Measurements from ENCODE around the gene RTP3.
"Not testable (repeated sequence)": the region's sequence is repeated elsewhere in the genome, so short reads cannot be mapped to it uniquely, and the experiment has no call there.

Gene RTP3

DNA sequence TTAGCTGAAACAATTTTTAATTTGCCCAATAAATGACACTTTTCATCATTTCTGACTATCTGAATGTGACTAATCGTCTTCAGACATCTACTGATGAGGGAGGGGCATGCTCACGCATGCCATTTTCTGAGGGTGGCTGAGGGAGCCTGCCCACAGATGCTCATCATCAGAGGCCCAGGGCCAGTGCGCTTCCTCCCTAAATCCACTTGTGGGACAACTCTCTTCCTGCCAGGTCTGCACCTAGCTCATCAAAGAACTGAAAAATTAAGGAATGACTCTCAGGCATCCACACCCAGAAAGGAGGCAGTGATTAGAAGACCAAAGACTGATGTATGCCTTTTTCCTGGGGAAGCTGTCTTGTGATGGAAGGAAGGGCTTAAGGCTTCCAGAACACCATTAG, 22.8 kb downstream of the RTP3 start:
- DNase-seq, result no peak

DNA sequence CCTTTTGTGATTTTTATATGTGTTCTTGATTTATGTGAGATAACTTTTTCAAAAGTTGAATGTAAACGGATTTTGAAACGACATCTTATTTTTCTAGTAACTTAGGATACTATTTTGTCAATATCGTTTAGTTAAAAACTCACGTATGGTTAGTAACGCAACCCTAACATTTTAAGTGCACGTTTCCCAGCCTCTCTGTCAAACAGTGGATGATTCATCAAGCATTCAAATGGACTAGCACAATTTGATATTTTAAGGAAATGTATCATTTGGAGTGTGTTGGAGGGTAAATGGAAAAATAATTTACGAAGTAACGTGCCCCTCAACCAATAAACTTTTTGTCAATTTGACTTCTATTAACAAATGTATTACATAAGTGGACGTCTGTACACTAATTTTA, 23.3 kb downstream of the RTP3 start:
- DNase-seq, result no peak

DNA sequence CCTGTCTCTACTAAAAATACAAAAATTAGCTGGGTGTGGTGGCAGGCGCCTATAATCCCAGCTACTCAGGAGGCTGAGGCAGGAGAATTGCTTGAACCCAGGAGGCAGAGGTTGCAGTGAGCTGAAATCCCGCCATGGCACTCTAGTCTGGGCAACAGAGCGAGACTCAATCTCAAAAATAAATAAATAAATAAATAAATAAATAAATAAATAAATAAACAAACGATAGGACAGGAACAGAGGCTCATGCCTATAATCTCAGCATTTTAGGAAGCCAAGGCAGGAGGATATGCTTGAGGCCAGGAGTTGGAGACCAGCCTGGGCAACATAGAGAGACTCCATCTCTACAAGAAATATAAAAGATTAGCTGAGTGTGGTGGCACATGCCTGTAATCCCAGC, 24.4 kb downstream of the RTP3 start:
- DNase-seq, result not testable (repeated sequence)

DNA sequence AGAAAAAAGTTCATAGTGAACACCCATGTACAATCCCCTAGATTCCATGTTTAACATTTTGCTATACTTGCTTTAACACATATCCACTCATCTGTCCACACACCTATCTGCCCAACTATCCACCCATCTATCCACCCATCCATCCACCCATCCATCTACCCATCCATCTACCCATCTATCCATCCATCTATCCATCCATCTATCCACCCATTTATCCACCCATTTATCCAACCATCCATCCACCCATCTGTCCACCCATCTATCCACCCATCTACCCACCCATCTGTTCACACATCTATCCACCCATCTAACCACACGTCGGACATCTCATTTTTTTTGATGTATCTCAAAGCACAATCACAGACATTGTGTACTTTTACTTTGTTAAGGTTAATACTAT, 25.8 kb downstream of the RTP3 start:
- no peak for DNase-seq

DNA sequence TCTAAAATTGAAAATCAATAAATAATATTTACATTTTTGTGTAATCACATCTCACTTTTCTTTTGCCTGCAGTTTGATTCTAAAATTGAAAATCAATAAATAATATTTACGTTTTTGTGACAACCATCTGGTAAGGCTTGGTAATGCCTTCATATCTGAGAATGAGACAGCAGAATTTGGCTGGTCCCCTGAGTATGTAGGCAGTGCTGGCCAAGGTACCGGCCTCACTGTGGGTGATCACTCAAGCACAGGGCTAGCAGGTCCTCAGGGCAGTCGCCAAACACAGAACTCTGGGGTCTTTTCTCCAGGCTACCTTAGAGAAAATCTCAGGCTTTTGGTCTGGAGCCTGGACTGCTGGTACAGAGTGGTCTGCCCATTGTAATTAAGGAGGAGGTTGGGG, 26.2 kb downstream of the RTP3 start:
- DNase-seq, result no peak

DNA sequence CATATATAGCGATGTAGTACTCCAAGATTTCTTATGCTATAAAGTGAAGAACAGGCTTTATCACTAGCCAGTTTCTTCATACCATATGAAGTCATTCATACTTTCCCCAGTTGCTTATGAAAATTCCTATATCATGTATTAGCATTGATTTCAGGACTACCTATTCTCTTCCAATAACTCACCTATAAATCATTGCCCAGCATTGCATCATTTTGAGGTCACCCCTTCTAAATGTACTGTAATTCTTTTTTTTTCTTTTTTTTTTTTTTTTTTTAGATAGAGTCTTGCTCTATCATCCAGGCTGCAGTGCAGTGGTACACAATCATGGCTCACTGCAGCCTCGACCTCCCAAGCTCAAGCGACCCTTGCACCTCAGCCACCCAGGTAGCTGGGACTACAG, 27.1 kb downstream of the RTP3 start:
- no peak for DNase-seq

DNA sequence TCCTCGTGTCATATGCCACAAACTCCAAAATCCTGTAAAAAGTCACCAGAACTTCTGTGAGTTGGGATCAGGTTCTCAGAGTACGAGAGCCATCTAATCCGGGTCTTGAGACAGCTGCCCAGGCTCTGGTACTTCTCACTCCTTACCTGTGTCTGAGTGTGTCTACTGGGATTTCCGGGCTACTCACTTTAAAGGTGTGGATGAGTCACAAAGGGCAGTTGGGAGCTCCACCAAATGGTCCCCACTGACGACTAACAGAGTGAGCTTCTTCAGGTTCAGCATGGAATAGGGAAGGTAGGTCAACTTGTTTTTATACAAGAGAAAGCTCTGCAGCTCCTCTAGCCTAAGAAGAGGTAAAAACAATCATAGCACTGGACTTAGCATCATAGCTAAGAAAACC, 29.5 kb downstream of the RTP3 start:
- DNase-seq, result no peak

DNA sequence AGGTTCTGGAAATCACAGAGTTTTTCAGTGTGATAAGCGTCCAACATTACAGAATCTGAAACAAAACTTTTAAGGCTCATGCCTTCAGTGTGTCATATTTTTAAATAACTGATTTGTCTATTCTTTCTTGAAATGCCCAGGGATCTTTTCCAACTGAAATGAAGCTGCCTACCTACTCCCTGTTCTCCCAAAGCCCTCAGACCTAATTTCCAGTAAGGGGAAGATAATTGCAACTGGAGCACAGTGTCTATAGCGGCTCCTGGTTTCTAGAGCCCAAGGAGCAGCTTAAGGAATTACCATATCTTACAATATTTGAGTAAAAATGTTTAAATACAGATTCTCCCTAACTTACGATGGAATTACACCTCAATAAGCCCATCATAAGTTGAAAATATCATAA, 35.3 kb downstream of the RTP3 start:
- no peak for DNase-seq

DNA sequence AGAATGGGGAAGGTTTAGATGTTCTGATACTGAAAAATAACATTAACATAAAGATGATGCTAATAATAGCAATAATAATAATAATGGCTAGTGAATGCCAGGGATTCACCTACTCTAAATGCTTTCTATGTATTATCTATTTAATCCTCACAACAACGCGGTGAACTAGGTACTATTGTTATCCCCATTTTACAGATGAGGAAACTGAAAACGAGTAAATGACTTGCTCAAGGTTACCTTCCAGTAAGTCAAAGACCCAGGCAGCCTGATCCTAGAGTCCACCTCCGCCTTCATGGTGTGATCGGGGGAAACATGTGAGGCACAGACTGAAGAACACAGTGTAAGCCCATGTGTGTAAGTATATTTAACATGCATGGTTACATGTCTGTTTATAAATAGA, 38.0 kb downstream of the RTP3 start:
- no peak for DNase-seq

DNA sequence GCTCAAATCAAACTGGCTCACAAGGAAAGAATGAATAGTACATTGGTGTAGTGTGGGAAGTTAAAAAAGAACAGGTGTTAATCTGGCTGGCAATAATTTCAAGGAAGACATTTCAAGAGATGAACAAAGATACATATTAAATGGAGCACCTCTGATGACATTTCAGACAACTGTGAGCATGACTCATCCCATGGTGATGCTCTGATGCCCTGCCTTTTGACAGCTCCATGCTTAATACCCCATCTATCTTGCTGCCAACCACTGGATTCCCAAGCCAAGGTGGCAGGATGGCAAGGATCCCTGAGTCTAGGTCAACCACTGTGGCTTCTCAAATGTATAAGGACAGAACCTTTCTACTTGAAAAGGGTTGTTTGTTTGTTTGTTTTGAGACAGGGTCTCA, 39.0 kb downstream of the RTP3 start:
- DNase-seq, result no peak

DNA sequence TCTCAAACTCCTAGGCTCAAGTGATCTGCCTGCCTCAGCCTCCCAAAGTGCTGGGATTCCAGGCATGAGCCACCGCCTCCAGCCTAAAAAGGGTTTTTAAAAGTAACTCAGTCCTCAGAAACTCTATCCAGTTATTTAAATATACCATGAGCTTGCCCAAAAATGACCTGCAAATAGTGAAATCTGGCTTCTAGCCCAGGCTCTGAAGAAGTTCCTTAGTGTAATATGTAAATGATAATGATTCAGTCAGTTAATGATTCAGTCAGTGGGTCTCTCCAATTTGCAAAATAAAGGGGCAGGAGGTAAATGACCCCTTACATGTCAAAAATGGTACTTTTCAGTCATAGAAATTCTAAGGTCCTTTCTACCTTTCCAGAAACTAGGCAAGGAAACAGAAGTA, 39.5 kb downstream of the RTP3 start:
- DNase-seq, result no peak

DNA sequence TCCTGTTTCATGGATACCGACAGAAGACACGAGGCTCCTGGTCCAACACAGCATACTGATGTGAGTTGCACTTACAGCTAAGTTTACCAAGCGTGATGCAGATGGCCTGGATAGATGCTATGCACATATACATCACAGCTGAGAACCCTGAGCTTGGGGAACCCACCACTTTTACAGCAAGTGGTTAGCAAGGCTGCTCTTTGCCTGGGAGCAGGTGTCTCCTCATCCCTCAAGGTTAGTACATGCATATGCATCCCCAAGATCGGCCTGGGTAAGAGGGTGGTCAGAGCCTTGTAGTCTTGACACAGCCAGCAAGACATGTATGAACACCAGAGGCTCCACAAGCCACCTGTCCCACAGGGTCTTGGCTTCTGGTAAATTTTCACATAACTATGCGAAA, 40.0 kb downstream of the RTP3 start:
- no peak for DNase-seq

DNA sequence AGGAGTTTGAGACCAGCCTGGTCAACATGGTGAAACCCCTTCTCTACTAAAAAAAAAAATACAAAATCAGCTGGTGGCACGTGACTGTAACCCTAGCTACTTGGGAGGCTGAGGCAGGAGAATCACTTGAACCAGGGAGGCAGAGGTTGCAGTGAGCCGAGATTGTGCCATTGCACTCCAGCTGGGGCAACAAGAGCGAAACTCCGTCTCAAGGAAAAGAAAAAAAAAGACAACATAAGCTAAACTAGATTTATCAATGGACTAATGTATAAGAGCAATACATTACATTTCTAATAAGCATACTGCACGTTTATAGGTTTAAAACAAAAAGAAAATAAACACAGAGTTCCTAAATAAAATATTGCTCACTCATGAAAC, 40.6 kb downstream of the RTP3 start:
- DNase-seq, result not testable (repeated sequence)

DNA sequence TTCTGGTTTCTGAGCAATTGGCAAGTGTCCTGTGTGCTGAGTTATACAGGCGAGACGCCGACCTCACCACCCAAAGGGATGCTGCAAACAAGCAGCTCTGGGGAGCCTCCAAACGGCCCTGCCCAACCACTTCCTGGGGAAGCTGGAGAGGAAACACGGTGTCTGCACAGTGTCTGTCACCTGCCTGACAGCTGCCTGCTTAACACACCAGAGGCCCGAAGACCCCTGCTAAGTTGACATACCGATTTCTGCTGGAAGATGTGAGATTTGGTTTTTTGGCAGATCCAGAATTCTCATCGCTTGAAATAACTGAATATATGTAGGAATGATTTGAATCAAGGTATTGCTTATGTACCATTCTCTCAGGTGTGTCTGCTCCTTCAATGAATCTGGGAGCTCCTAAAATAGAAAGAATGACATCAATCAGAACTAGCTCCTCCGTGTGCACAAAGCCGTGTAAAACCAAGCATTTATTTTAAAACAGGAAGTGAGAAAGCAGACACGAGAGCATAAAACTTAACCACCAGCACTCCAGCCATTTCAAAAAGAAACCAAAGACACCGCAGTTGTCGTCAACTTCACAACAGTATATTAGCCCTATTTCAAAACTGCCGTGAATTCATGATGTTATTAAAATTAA, 41.1 kb downstream of the RTP3 start:
- no peak for DNase-seq

DNA sequence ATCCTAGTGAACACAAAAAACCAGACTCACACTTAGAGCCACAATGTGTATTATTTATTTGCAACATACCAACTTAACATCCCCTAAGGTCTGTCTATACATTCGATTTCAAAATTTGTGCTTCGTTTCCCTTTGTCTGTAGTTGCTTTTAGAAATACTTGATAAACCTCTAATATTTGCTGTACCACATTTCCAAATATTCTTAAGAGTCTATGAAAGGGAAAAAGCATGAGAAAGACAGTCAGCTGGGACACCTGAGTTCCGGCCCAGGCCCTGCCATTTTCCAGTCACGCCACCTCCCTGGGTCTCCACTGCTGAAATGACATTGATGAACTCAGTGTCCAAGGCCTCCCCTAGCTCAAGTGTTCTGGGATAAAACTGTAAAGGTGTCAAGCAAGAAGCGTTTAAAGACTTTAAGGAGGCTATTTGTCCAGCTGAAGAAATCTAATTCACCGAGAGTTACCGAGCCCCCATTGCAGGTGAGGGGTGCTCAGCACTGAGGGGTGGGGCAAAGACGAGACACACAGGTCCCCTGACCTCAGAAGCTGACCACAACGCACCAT, 41.7 kb downstream of the RTP3 start:
- no peak for DNase-seq

DNA sequence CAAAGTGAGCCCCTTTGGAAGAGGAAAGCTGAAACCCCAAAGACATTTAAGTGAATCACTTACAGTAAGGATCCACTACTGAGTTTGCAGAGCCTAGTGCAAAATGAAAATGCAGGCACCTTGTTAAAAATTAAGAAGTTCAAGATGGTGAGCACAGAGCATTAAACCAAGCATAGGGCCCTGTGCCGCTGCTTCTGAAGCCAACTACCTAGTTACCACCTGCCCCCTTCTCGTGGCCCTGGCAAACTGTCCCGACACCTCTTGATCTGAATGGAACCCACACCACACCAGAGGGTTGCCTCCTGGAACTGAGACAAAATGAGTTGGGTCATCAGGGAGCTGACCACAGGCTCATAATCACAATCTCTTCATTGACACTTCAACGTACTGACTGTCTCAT, 42.8 kb downstream of the RTP3 start:
- DNase-seq, result no peak

DNA sequence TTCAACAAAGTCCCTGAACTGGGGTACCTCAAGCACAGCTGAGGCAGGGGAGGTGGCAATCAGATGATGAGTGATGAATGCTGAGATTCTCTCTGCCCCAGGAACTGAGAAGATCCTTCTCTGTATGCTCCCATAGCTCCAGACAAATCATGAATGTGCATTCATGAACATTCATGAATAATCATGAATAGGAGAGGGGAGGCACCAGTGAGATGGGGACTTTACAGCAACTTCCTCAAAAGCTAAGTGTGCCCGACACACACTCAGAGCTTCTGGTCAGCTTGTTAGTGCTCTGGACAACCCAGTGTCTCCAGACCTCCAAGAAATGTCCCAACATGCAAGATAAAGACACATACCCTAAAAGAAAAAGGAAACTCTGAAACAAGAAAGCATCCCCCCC, 44.1 kb downstream of the RTP3 start:
- no peak for DNase-seq

DNA sequence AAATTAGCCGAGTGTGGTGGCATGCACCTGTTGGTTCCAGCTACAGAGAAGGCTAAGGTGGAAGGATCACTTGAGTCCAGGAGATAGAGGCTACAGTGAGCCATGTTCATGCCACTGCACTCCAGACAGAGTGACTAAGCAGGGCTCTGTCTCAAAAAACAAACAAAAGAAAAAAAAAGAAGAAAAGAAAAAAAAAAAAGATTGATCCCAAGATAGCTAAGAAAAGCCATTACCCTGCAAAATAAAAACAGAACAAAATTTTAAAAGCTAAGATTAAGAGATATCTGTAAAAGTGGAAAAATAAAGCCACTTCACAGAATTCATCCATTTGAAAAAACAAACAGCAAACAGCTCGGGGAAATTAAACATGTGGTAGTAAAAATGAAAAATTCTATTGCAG, 44.6 kb downstream of the RTP3 start:
- no peak for DNase-seq

DNA sequence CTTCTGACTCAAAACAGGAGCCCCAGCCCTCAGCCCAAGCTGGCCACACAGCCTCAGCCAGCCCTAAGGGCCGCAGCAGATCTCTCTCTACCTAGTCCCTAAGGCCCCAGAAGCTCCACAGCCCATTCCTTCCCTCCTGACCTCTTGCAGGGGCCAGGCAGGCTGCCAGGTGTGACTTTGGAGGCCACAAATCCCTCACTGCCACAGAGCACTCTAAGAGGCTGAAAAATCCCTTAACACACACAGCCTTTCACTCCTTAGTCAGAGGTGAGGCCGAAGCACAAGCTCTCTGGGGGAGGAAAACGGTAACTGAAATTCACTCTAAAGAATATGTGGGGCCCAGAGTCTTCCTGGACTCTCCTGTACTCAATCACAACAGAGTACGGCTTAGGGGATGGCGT, 45.0 kb downstream of the RTP3 start:
- DNase-seq, result no peak

DNA sequence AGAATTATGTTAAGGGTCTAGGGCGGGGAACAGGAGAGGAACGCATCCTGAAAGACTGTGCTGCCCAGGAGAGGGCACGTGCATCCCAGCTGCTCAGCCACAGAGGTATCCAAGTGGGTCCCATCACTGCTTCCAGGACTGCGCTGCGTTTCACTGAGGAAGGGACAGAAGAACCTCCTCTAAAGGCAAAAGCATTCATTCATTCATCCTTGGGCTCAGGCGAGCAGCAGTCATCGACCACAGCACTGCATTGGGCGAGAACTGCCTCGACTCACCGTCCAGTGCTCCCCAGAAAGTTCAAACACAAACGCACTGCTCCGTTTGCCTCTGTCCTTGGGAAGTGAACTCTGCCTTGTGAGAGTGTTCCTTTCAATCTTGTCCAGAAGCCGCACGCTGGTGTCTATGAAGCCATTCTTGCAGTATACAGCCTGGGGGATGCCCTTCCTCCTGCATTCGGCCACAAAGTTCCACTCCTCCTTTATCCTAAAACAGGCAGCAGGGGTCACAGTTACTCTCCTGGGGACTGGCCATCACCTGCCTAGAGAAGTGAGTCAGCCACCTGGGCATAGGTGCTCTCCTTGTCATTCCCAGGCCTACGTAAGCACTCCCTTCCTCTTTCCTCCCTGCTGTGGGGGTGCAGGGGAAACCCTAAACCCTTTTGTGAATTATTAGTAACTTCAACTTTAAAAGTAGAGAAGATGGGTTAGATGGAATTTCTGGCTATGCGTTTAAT, 47.2 kb downstream of the RTP3 start:
- no peak for DNase-seq

DNA sequence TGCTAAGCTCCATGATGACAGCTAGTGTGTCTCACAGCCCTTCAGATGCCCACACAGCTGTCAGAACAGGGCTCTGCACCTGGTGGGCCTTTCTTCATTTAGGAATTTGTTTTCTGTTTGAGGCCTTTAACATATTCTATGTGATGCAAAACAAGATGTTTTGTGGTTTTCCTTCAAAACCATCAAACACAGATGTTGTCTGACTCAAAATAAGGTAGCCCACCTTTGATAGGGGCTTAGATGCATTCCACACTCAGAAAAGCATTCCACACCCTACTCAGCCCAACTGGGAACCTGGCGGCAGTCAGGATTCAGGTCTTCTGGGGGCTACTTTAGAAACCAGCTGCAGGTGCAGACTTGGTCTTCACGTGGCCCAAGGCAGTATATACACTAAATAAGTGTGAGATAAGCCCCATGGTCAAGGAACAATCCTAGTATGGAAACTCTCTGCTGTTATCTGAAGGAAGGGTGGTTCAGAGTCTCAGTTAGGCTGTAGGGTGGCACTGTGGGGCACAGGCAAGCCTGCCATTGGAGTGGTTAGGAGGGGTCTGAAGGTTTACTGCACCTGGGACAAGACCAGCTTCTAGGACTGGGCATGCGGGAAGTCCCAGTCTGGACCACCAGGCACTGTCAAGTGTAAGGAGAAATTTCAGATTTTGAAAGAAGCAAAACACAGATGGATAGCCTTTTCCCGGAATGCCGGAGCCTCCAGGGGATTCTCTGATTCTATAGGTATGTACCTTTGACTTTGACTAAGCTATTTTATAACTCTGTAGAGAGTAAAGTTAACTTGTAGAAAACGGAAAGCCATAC, 48.2 kb downstream of the RTP3 start:
- no peak for DNase-seq

DNA sequence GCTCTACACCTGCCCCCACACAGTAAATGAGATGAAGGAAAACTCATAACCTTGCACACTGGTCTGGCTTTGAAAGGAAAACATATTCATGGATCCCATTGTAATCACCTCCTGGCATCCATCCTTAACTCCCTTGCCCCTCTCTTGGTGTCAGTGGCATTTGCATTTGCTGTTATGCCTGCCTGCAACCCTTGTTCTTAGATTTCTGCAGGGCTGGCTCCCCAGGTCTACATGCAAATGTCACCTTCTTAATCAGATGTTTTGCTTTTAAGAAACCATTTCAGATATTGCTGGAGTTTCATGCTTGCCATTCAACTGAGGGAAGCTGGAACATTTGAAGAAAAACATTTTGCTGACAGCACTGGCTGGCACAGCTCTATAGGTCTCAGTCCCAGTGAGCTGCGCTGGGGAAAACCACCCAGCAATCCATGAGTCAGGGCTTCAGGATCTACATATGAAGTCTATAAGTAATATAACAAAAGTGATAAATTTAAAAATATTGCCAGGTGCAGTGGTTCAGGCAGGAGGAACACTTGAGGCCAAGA, 49.2 kb downstream of the RTP3 start:
- no peak for DNase-seq

DNA sequence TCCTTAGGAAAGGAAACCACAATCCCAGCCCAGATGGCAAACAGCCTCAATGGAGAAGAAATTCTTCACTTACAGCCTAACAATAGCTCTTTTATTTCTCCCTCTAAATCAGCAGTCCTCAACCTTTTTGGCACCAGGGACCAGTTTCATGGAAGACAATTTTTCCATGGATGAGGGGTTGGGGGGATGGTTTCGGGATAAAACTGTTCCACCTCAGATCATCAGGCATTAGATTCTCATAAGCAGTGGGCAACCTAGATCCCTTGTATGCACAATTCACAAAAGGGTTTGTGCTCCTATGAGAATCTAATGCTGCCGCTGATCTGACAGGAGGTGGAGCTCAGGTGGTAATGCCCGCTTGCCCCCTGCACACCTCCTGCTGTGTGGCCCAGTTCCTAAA, 50.8 kb downstream of the RTP3 start:
- DNase-seq, result not testable (repeated sequence)
